ENCODE measurements around the gene PTPRQ. TPM values are rescaled to one million over a fixed set of nuclear protein-coding genes. Genes with fewer than 3 reads are reported as not detected.

PTPRQ gene
- polyA plus RNA-seq, 1 donor (not counting 4 experiments of a cell fraction or from before 2014, with no cell fraction given): 0.01 TPM

GRCh38 chr12:80704420-80704819, 260.4 kb downstream of the PTPRQ start:
- H3K9me3 ChIP-seq (ENCODE audit: control insufficient read depth, low read depth, low read length): no peaks in the 10 kb centered on the region
- peaks cover 14% of the 10 kb centered on the region for H3K27me3 ChIP-seq (ENCODE audit: control insufficient read depth, extremely low read depth, insufficient read depth, low read length)
- H2AFZ ChIP-seq (ENCODE audit: control insufficient read depth, low read length): no peak overlapping the region
- dilution Hi-C loops (cut with MboI; ENCODE audit: extremely low pct_ligation_motif_present, low sequenced_read_pairs): no loop called here
- H3K36me3 ChIP-seq (ENCODE audit: control insufficient read depth in 2 of 2, extremely low read depth in 1 of 2, insufficient read depth in 2 of 2, low read length in 2 of 2): no peaks in the 10 kb centered on the region
- H3K79me2 ChIP-seq (ENCODE audit: control insufficient read depth, insufficient read depth, low read length): no peaks in the 10 kb centered on the region
- H3K4me3 ChIP-seq (ENCODE audit: control insufficient read depth in 2 of 3, extremely low read depth in 1 of 3, insufficient read depth in 2 of 3, low read depth in 1 of 3, low read length in 3 of 3): no peak overlapping the region
- no peak overlapping the region for H3K9ac ChIP-seq (ENCODE audit: control insufficient read depth, extremely low read depth, insufficient read depth, low read length)
- DNase-seq (ENCODE audit: low read depth, low spot score): no peak
- no peaks in the 10 kb centered on the region for H3K9me1 ChIP-seq (ENCODE audit: control insufficient read depth, extremely low read depth, insufficient read depth, low read length)
- peaks cover 9% of the 10 kb centered on the region for H3K4me1 ChIP-seq (ENCODE audit: control insufficient read depth, extremely low read depth, insufficient read depth, low read length)
- no peak for FAIRE-seq
- no peak overlapping the region for H3K4me2 ChIP-seq (ENCODE audit: control insufficient read depth, extremely low read depth, insufficient read depth, low read depth, low read length)
- TF ChIP-seq CTCF (optimal IDR thresholded peaks at IDR 0.05 in 1 of 3, IDR thresholded peaks at IDR 0.05 in 1 of 3, conservative IDR thresholded peaks at IDR 0.05 in 1 of 3; ENCODE audit: extremely low read depth in 1 of 3, insufficient read depth in 2 of 3, low read length in 3 of 3): no peak
- no peak for TF ChIP-seq EZH2 (IDR thresholded peaks at IDR 0.05; ENCODE audit: low read length)
- no peaks in the 10 kb centered on the region for H4K20me1 ChIP-seq (ENCODE audit: control insufficient read depth, extremely low read depth, insufficient read depth, low read length)
- no peak overlapping the region for H3K27ac ChIP-seq (ENCODE audit: control insufficient read depth, insufficient read depth, low read length)

- Histone ChIP-seq H3K79me2 (ENCODE audit: control insufficient read depth, insufficient read depth, low read length) (no peaks in the 10 kb centered on the region), H2AFZ (ENCODE audit: control insufficient read depth, low read length) (no peak within 1 kb of the TSS), H3K9me1 (ENCODE audit: control insufficient read depth, extremely low read depth, insufficient read depth, low read length) (no peaks in the 10 kb centered on the region), H4K20me1 (ENCODE audit: control insufficient read depth, extremely low read depth, insufficient read depth, low read length) (no peaks in the 10 kb centered on the region), H3K9ac (ENCODE audit: control insufficient read depth, extremely low read depth, insufficient read depth, low read length) (no peak within 1 kb of the TSS), H3K4me2 (ENCODE audit: control insufficient read depth, extremely low read depth, insufficient read depth, low read depth, low read length) (peak within 1 kb of the TSS; percentile 40), H3K4me1 (ENCODE audit: control insufficient read depth, extremely low read depth, insufficient read depth, low read length) (peaks cover 9% of the 10 kb centered on the region), H3K36me3 (ENCODE audit: control insufficient read depth in 2 of 2, extremely low read depth in 1 of 2, insufficient read depth in 2 of 2, low read length in 2 of 2) (no peaks in the 10 kb centered on the region), H3K27me3 (ENCODE audit: control insufficient read depth, extremely low read depth, insufficient read depth, low read length) (peaks cover 16% of the 10 kb centered on the region), H3K27ac (ENCODE audit: control insufficient read depth, insufficient read depth, low read length) (no peak within 1 kb of the TSS), H3K4me3 (ENCODE audit: control insufficient read depth in 2 of 3, extremely low read depth in 1 of 3, insufficient read depth in 2 of 3, low read depth in 1 of 3, low read length in 3 of 3) (no peak within 1 kb of the TSS), H3K9me3 (ENCODE audit: control insufficient read depth, low read depth, low read length) (no peaks in the 10 kb centered on the region)
- FAIRE-seq (no peak), DNase-seq (ENCODE audit: low read depth, low spot score) (no peak)
- dilution Hi-C loops (cut with MboI; ENCODE audit: extremely low pct_ligation_motif_present, low sequenced_read_pairs): no loop called here
- TF ChIP-seq EZH2 (IDR thresholded peaks at IDR 0.05; ENCODE audit: low read length) (no peak), CTCF (optimal IDR thresholded peaks at IDR 0.05 in 1 of 3, IDR thresholded peaks at IDR 0.05 in 1 of 3, conservative IDR thresholded peaks at IDR 0.05 in 1 of 3; ENCODE audit: extremely low read depth in 1 of 3, insufficient read depth in 2 of 3, low read length in 3 of 3) (no peak)
Observed at GRCh38 chr12:80707126-80707829, 263.2 kb downstream of the PTPRQ start, which contains the start of gene MYF6. Gene MYF6 (plus strand): TSS chr12:80707634. CDS start chr12:80707720, 86 bp downstream.

All from keratinocyte (primary cell).